Measurements from ENCODE around the gene ACTN4. TPM values are rescaled to one million over a fixed set of nuclear protein-coding genes. Genes with fewer than 3 reads are reported as not detected.

The ACTN4 gene
- total and polyA plus RNA-seq, 2 donors (not counting 3 experiments of a cell fraction or from before 2014, with no cell fraction given) = 313 to 748 TPM

DNA sequence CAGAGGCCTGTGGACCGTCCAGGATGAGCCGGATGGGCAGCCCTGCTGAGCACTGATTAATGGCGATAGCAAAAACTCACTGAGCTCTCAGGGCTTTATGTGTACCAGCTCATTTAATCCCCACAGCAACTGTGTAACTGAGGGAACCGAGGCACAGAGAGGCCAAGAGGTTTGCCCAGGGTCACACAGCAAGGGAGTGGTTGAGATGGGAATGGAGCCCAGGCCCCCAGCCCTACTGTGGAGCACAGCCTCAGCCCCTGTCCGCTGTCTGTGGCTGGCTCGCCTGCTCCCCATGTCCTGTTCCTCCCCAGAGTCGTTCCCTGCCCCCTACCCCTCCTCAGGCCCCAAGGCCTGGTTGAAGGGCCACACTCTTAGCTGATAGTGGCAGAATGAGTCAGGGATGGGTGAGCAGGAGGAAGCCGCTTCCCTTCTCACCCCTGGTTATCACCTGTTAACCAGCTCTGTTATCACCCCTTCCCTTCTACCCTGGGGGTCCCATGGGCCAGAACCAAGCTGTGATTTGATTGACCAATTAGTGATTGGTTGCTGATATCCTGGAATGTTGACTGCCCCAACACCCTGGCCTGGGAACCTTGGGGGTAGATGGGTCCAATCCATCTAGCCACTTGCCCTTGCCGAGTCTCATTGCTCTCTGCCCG, 75.6 kb downstream of the ACTN4 start:
- H3K4me3 ChIP-seq (replicated peaks in 1 of 3; ENCODE audit: insufficient read depth in 1 of 3, low read depth in 1 of 3, low read length in 3 of 3) = no peak overlapping the region
- BruUV-seq (replicated peaks) = no TSS peak
- intact Hi-C loops (cut with micrococcal nuclease) (no loop called here), dilution Hi-C loops (cut with MboI; ENCODE audit: extremely low pct_ligation_motif_present, low sequenced_read_pairs) (no loop called here)
- no peak for TF ChIP-seq JUN (IDR thresholded peaks at IDR 0.05; ENCODE audit: borderline replicate concordance, insufficient read depth, insufficient read length, low read depth)
- TF ChIP-seq EZH2 (IDR thresholded peaks at IDR 0.05; ENCODE audit: borderline replicate concordance, low read depth, low read length, severe bottlenecking) = no peak
- TF ChIP-seq POLR2AphosphoS5 (IDR thresholded peaks at IDR 0.05; ENCODE audit: insufficient read depth, low read depth, low read length) = no peak
- no peak for TF ChIP-seq GATA2 (IDR thresholded peaks at IDR 0.05; ENCODE audit: insufficient read depth, insufficient read length, low read depth, low read length)
- TF ChIP-seq MAX (IDR thresholded peaks at IDR 0.05; ENCODE audit: insufficient read depth, insufficient read length) = no peak
- no peak for TF ChIP-seq FOS (IDR thresholded peaks at IDR 0.05; ENCODE audit: borderline replicate concordance, insufficient read depth, low read length)
- no peak for TF ChIP-seq MYC (IDR thresholded peaks at IDR 0.05; ENCODE audit: low read depth, low read length)
- no peak for TF ChIP-seq CTCF (IDR thresholded peaks at IDR 0.05; ENCODE audit: extremely low read depth in 1 of 2, insufficient read depth in 1 of 2, low read depth in 1 of 2, low read length in 2 of 2)
- TF ChIP-seq POLR2A (IDR thresholded peaks at IDR 0.05; ENCODE audit: low read depth, low read length) = no peak
- ChIA-PET CTCF (interaction anchor here (0.9 to 2.2 kb wide), 4 partner anchors 11 to 207 kb away, joined by 3 to 8 read pairs (median 4); partner anchors contain the start of genes MRPS12 and SARS2), POLR2A (no interaction called here)
- H3K9me1 ChIP-seq (replicated peaks; ENCODE audit: control insufficient read depth, extremely low read depth, insufficient read depth, low read length) = no peaks in the 10 kb centered on the region
- H3K4me1 ChIP-seq (ENCODE audit: control insufficient read depth, extremely low read depth, insufficient read depth, low read length) = no peaks in the 10 kb centered on the region
- H3K36me3 ChIP-seq (ENCODE audit: control insufficient read depth in 2 of 2, extremely low read depth in 1 of 2, insufficient read depth in 2 of 2, low read length in 2 of 2) = peaks cover 22 to 84% of the 10 kb centered on the region in 2 experiments
- H3K27me3 ChIP-seq (ENCODE audit: control insufficient read depth in 2 of 2, insufficient read depth in 2 of 2, low read length in 2 of 2) = no peaks in the 10 kb centered on the region
- H2AFZ ChIP-seq (ENCODE audit: low read depth, low read length) = no peak overlapping the region
- no peak overlapping the region for H3K4me2 ChIP-seq (ENCODE audit: insufficient read depth, low read length)
- H3K27ac ChIP-seq (ENCODE audit: insufficient read depth, low read depth, low read length) = no peak overlapping the region
- no peak for DNase-seq (ENCODE audit: low read depth, low spot score)
- no peaks in the 10 kb centered on the region for H4K20me1 ChIP-seq (replicated peaks; ENCODE audit: control insufficient read depth, extremely low read depth, insufficient read depth, low read length)
- H3K9ac ChIP-seq (replicated peaks; ENCODE audit: extremely low read depth, insufficient read depth, low read length) = no peak overlapping the region
- H3K79me2 ChIP-seq (ENCODE audit: control insufficient read depth, insufficient read depth, low read length) = no peaks in the 10 kb centered on the region
- H3K9me3 ChIP-seq (replicated peaks; ENCODE audit: control insufficient read depth, insufficient read depth, low read length) = no peaks in the 10 kb centered on the region
- FAIRE-seq = no peak
